ENCODE data around the gene GP5. TPM values are rescaled to one million over a fixed set of nuclear protein-coding genes. Genes with fewer than 3 reads are reported as not detected.

Gene GP5
- polyA plus RNA-seq, 1 of the 3 experiments (the other 2 are of a cell fraction): 0.13 TPM

- Histone ChIP-seq H3K9me3 (no peaks in the 10 kb centered on the region), H3F3A (replicated peaks; ENCODE audit: insufficient read depth) (no peaks in the 10 kb centered on the region), H3K27ac (ENCODE audit: low read depth in 2 of 2, low read length in 1 of 2) (no peak overlapping the region), H3K9me2 (no peaks in the 10 kb centered on the region), H3K4me3 (ENCODE audit: low read depth in 2 of 2, low read length in 1 of 2) (no peak overlapping the region), H3K9ac (no peak overlapping the region), H2AFZ (ENCODE audit: low read depth) (no peak overlapping the region), H3K27me3 (ENCODE audit: insufficient read depth) (no peaks in the 10 kb centered on the region; the same call in 1 of the 2 replicates), H3K79me2 (ENCODE audit: insufficient read depth) (no peaks in the 10 kb centered on the region), H4K20me1 (ENCODE audit: insufficient read depth) (no peaks in the 10 kb centered on the region), H3K4me1 (ENCODE audit: control insufficient read depth in 1 of 2, insufficient read depth in 2 of 2, low read depth in 1 of 2, low read length in 1 of 2) (peaks cover 0 to 4% of the 10 kb centered on the region in 2 experiments; a peak in 1 of 4 replicates), H3K4me2 (no peak overlapping the region), H3K36me3 (replicated peaks in 1 of 2; ENCODE audit: control insufficient read depth in 1 of 2, insufficient read depth in 2 of 2, low read length in 1 of 2) (no peaks in the 10 kb centered on the region)
- POLR2A ChIA-PET: no interaction called here
- DNase-seq: no peak
- CTCF ChIA-PET: interaction anchor here (1.0 to 1.7 kb wide), 5 partner anchors 9 to 90 kb away, joined by 3 to 8 read pairs (median 3); no protein-coding TSS in a partner anchor
- 80% methylated on average over 19 of the region's 20 CpGs for WGBS (ENCODE audit: low lambda C conversion rate)
- TF ChIP-seq MXI1 (IDR thresholded peaks at IDR 0.05; ENCODE audit: low read depth, low read length) (no peak), FOXJ3 (CRISPR knock-in tag; IDR thresholded peaks at IDR 0.05) (no peak), MEF2A (IDR thresholded peaks at IDR 0.05; ENCODE audit: borderline replicate concordance, low read depth) (no peak), RAD21 (IDR thresholded peaks at IDR 0.05; ENCODE audit: low read length) (no peak), POLR2AphosphoS5 (IDR thresholded peaks at IDR 0.05; ENCODE audit: low read depth, low read length) (no peak), RXRA (IDR thresholded peaks at IDR 0.05; ENCODE audit: borderline replicate concordance, low read depth) (no peak), CHD2 (IDR thresholded peaks at IDR 0.05; ENCODE audit: low read length, partially characterized antibody) (no peak), RCOR1 (IDR thresholded peaks at IDR 0.05; ENCODE audit: low read length) (no peak)
- TF ChIP-seq, protein P1, sequence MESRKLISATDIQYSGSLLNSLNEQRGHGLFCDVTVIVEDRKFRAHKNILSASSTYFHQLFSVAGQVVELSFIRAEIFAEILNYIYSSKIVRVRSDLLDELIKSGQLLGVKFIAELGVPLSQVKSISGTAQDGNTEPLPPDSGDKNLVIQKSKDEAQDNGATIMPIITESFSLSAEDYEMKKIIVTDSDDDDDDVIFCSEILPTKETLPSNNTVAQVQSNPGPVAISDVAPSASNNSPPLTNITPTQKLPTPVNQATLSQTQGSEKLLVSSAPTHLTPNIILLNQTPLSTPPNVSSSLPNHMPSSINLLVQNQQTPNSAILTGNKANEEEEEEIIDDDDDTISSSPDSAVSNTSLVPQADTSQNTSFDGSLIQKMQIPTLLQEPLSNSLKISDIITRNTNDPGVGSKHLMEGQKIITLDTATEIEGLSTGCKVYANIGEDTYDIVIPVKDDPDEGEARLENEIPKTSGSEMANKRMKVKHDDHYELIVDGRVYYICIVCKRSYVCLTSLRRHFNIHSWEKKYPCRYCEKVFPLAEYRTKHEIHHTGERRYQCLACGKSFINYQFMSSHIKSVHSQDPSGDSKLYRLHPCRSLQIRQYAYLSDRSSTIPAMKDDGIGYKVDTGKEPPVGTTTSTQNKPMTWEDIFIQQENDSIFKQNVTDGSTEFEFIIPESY (IDR thresholded peaks at IDR 0.05; ENCODE audit: borderline replicate concordance, low read depth): no peak
- TF ChIP-seq, protein P2, sequence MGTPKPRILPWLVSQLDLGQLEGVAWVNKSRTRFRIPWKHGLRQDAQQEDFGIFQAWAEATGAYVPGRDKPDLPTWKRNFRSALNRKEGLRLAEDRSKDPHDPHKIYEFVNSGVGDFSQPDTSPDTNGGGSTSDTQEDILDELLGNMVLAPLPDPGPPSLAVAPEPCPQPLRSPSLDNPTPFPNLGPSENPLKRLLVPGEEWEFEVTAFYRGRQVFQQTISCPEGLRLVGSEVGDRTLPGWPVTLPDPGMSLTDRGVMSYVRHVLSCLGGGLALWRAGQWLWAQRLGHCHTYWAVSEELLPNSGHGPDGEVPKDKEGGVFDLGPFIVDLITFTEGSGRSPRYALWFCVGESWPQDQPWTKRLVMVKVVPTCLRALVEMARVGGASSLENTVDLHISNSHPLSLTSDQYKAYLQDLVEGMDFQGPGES (IDR thresholded peaks at IDR 0.05; ENCODE audit: low read depth, low read length): no peak
Measured at GRCh38 chr3:194382196-194382891, 16.7 kb downstream of the GP5 start.

DNA sequence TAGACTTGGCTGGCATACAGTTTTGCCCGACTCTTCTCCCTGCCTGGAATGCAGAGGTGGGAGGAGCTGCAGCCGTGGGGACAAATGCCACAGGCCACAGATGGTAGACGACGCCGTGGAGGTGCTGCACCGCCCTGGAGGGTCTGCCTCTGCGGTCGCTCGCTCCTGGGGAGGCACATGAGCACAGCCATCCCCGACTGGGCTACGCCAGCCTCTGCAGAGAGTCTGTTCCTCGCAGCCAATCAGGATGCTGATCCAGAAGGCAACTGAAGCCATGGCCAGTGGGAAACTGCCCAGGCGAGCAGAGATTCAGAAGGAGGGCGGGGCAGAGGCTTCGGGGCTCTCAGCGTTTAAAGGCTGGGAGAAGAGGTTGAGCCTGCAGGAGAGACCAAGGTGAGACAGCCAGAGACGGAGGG is 17.6 kb downstream of the GP5 start:
- Histone ChIP-seq H3K4me3 (ENCODE audit: low read depth in 2 of 2, low read length in 1 of 2) (peak overlapping the region; percentile 38 to 50), H3K79me2 (ENCODE audit: insufficient read depth) (no peaks in the 10 kb centered on the region), H4K20me1 (ENCODE audit: insufficient read depth) (no peaks in the 10 kb centered on the region), H3K9me3 (no peaks in the 10 kb centered on the region), H3K27me3 (ENCODE audit: insufficient read depth) (no peaks in the 10 kb centered on the region; the same call in 1 of the 2 replicates), H3K9ac (no peak overlapping the region), H3F3A (replicated peaks; ENCODE audit: insufficient read depth) (no peaks in the 10 kb centered on the region), H3K4me1 (ENCODE audit: control insufficient read depth in 1 of 2, insufficient read depth in 2 of 2, low read depth in 1 of 2, low read length in 1 of 2) (peaks cover 0 to 4% of the 10 kb centered on the region in 2 experiments; a peak in 1 of 4 replicates), H3K4me2 (peak overlapping the region; percentile 69), H3K9me2 (no peaks in the 10 kb centered on the region), H3K27ac (ENCODE audit: low read depth in 2 of 2, low read length in 1 of 2) (no peak overlapping the region), H2AFZ (ENCODE audit: low read depth) (peak overlapping the region; percentile 86), H3K36me3 (replicated peaks in 1 of 2; ENCODE audit: control insufficient read depth in 1 of 2, insufficient read depth in 2 of 2, low read length in 1 of 2) (no peaks in the 10 kb centered on the region)
- CTCF ChIA-PET: interaction anchor here (1.0 to 1.7 kb wide), 3 partner anchors 22 to 48 kb away, joined by 3 to 8 read pairs (median 5); no protein-coding TSS in a partner anchor
- POLR2A ChIA-PET: no interaction called here
- TF ChIP-seq CTCF (IDR thresholded peaks at IDR 0.05) (no peak), RFX5 (IDR thresholded peaks at IDR 0.05; ENCODE audit: low read length) (0 out of 2 replicates have a peak, but pooled peaks have one; percentile 33), RCOR1 (IDR thresholded peaks at IDR 0.05; ENCODE audit: low read length) (no peak), EP300 (IDR thresholded peaks at IDR 0.05; ENCODE audit: borderline replicate concordance in 1 of 2, low read depth in 1 of 2, low read length in 1 of 2) (no peak)
- TF ChIP-seq, protein P3, sequence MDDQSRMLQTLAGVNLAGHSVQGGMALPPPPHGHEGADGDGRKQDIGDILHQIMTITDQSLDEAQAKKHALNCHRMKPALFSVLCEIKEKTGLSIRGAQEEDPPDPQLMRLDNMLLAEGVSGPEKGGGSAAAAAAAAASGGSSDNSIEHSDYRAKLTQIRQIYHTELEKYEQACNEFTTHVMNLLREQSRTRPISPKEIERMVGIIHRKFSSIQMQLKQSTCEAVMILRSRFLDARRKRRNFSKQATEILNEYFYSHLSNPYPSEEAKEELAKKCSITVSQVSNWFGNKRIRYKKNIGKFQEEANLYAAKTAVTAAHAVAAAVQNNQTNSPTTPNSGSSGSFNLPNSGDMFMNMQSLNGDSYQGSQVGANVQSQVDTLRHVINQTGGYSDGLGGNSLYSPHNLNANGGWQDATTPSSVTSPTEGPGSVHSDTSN (IDR thresholded peaks at IDR 0.05): no peak
- peak; percentile 87 for DNase-seq
- 22% methylated on average over 6 of the region's 17 CpGs for WGBS (ENCODE audit: low lambda C conversion rate)
